Right renal cortex interstitium (tissue), 3 donors: ENCODE measurements around the gene CCT5. TPM values are rescaled to one million over a fixed set of nuclear protein-coding genes. Genes with fewer than 3 reads are reported as not detected.

Experiments used
- DNase-seq, 3 donors: peaks; one replicate each; pipeline ENCODE4 v3.0.0-alpha.2; 2013; ENCODE audit warnings: low read depth in 3 of 3, low spot score in 2 of 3
- polyA plus RNA-seq, 3 donors: library from polyadenylated mRNA; unstranded; fragments of 120-200 nt; gene quantifications; one replicate each; pipeline ENCODE4 v1.2.1, GENCODE V29; 2013; ENCODE audit not compliant: insufficient read length in 3 of 3

The CCT5 gene
- 100 to 1,000 TPM; 294 to 320 (median 304) TPM for polyA plus RNA-seq

- peak; percentile 95 for DNase-seq
Observed at GRCh38 chr5:10249948-10250805, at the start of gene CCT5. CCT5 (plus strand) TSS chr5:10250280; CDS start chr5:10250341, 61 bp downstream.

- no peak for DNase-seq
Observed at GRCh38 chr5:10201223-10201868, 48.7 kb upstream of the CCT5 start.

- DNase-seq, result no peak
Observed at GRCh38 chr5:10202089-10202910, 47.8 kb upstream of the CCT5 start.

GRCh38 chr5:10209004-10209403 is 41.1 kb upstream of the CCT5 start:
- DNase-seq, result no peak

- no peak for DNase-seq
Observed at GRCh38 chr5:10213316-10213715, 36.8 kb upstream of the CCT5 start.

- DNase-seq, result no peak
Observed at GRCh38 chr5:10214041-10214440, 36.0 kb upstream of the CCT5 start.

- no peak for DNase-seq
Observed at GRCh38 chr5:10215366-10215765, 34.7 kb upstream of the CCT5 start.

GRCh38 chr5:10216107-10216506 is 34.0 kb upstream of the CCT5 start:
- DNase-seq, result no peak

- no peak for DNase-seq
Observed at GRCh38 chr5:10218658-10219057, 31.4 kb upstream of the CCT5 start.

- DNase-seq, result no peak
Observed at GRCh38 chr5:10219068-10219467, 31.0 kb upstream of the CCT5 start.

GRCh38 chr5:10220248-10220647 is 29.8 kb upstream of the CCT5 start:
- DNase-seq, result no peak

GRCh38 chr5:10222326-10222725 is 27.8 kb upstream of the CCT5 start:
- no peak for DNase-seq

GRCh38 chr5:10227379-10227778 is 22.7 kb upstream of the CCT5 start:
- DNase-seq, result no peak

GRCh38 chr5:10228288-10228687 is 21.8 kb upstream of the CCT5 start:
- DNase-seq, result no peak

- no peak for DNase-seq
Observed at GRCh38 chr5:10229306-10230048, 20.6 kb upstream of the CCT5 start.

GRCh38 chr5:10232386-10232785 is 17.7 kb upstream of the CCT5 start:
- DNase-seq, result no peak

- DNase-seq, result no peak
Observed at GRCh38 chr5:10233011-10233410, 17.1 kb upstream of the CCT5 start.

- no peak for DNase-seq
Observed at GRCh38 chr5:10233505-10233904, 16.6 kb upstream of the CCT5 start.

GRCh38 chr5:10235350-10235749 is 14.7 kb upstream of the CCT5 start:
- no peak for DNase-seq

- no peak for DNase-seq
Observed at GRCh38 chr5:10243660-10244240, 6.3 kb upstream of the CCT5 start.
